Posterior vena cava (tissue), 2 donors: ENCODE measurements around the gene SULT6B1. TPM values are rescaled to one million over a fixed set of nuclear protein-coding genes. Genes with fewer than 3 reads are reported as not detected.
"Not testable (repeated sequence)": the region's sequence is repeated elsewhere in the genome, so short reads cannot be mapped to it uniquely, and the experiment has no call there.

Experiments used
- DNase-seq: peaks from one replicate; pipeline ENCODE4 v3.0.0-alpha.2; 2020; ENCODE audit warnings: low spot score
- intact Hi-C, 2 donors: fragments of 100-400 bp; cut with DNase I; formaldehyde crosslinking; loops; one replicate each; pipeline versions ENCODE4 v1.14.1 to v1.14.2; 2022 to 2023
- long read RNA-seq, 2 donors: library from polyadenylated mRNA; unstranded; transcript quantifications; one replicate each; pipeline ENCODE4 v2.0.0, GENCODE V29; 2020 to 2021
- total RNA-seq, 2 donors: library from RNA; stranded (reverse); fragmentation: NEBNext Ultra II Directional; extraction: Animal tissue kit (Norgen Biotek cat#: 25700); gene quantifications; one replicate each; pipeline ENCODE4 v1.2.1, GENCODE V29; 2021
- donor health status: DM: yes; HTN: yes; CAD: no.
- donor health status: DM: yes; HTN: yes; CAD: no.

The SULT6B1 gene, protein sequence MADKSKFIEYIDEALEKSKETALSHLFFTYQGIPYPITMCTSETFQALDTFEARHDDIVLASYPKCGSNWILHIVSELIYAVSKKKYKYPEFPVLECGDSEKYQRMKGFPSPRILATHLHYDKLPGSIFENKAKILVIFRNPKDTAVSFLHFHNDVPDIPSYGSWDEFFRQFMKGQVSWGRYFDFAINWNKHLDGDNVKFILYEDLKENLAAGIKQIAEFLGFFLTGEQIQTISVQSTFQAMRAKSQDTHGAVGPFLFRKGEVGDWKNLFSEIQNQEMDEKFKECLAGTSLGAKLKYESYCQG
- total RNA-seq: not detected
- long read RNA-seq, donor 1: 0 reads
- long read RNA-seq, donor 2: 0 reads

DNA sequence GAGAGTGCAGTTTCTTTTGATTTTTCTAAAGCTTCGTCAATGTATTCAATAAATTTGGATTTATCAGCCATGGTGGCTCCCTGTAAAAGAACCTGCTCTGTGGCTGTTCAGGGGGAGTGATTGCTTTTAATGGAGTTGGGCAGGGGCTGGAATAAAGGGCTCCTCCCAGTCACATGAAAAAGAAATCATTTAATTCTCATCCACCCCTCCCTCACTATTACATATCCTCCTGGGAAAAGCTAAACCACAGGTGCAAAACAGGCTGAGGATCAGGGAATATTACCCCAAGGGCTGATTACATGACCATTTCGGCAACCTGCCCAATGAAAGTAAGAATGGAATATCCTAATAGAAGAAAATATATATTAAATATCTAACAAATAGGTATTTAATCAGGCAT is at the start of gene SULT6B1:
SULT6B1 (minus strand) TSS at position 101 of the 400 bp plus-strand sequence; CDS start at position 71, 30 bp downstream.
- no peak for DNase-seq
- intact Hi-C loops: no loop called here

DNA sequence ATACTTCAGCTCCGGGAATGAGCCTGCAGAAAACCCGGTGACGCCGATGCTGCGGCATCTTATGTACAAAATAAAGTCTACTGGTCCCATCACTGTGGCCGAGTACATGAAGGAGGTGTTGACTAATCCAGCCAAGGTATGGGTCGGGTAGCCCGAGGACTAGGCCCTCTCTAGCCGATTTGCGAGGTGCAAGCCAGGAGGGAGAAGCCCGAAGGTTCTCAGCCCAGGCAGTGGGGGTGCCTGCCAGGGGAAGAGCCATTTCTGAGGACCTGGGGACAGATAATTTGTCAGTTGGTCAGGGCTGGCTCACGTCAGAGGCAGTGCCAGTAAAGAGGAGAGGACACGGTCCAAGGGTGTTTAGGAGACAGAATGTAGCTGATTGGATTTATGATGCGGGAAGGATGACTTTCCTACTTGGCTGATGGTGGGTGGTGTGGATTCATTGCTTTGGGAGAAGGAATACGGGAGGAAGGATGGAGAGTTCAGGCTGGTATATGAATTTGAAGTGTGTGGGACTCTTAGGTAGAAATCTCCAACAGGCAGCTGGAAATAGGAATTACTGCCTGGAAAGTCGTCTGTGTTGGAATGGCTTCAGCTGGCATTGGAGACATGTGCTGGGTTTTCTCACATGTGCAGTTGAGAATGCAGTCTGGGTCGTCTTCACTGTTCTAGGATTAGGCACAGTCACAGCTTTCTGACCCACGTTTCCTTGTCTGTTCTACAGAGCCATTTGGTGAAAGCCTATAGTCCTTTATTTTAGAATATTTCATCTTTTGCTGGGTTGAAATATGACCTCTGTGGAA is 43.9 kb upstream of the SULT6B1 start:
- intact Hi-C loops: no loop called here
- DNase-seq: no peak

DNA sequence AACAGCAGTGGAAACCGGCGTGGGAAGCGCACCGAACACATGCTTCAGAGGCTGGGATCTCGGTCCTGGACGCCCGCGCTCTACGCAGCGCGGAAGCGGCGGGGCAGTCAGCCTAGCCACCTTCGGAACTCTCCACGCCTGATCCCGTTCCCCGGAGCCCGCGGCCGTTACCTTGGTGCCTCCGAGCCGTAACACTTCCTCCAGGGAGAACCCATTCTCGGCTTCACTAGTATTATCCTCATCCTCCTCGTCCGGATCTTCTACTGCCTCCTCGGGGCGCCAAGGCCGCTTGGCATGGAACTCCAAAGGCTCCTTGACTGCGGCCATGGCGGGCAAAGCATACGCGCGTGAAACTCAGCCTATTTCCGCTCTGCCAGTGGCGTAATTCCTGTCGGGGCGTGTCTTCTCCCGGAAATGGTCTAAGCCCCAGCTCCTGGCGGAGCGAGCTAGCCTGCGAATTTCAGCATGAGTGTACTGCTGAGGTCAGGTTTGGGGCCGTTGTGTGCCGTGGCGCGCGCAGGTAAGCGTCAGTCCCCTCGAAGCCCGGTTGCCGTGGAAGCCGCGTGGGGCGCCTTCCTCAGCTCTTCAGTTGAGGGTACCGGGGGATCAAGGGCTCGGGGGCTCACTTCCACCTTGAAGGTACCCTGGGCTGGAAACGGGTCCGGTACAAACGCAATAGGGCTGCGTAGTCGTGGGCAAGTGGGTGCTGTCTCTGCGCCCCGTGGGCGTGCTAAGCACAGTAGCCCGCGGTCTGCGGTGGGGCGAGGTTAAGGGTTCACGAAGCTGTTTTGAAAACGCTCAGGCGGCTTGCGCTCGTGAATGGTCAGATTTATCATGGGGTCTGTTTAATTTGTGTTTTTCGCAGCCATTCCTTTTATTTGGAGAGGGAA is 43.0 kb upstream of the SULT6B1 start, which contains the start of the genes CEBPZ and NDUFAF7:
CEBPZ (minus strand) TSS at position 356 of the 890 bp plus-strand sequence; CDS start at position 327, 29 bp downstream.
NDUFAF7 (plus strand) TSS at position 418 of the 890 bp plus-strand sequence; CDS start at position 466, 48 bp downstream.
- intact Hi-C loops: no loop called here

DNA sequence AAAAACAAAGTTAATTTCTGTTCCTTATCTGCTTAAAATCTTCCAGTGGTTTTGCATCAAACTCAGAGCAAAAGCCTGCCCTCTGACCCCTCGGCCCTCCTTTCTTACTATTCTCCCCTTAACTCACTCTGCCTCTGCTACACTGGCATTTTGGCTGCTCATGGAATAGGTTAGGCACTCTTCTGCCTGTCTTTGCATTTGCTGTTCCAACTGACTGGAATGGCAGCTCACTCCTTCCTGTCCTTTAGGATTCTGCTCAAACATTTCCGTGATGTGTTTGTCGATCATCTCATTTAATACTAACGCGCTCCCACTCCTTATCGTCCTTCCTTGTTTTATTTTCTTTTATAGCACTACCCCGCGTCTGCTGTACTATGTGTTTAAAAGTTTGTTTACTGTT is 42.1 kb upstream of the SULT6B1 start:
- no peak for DNase-seq
- intact Hi-C loops: no loop called here

More for the DNA sequence above, 43.0 kb upstream of the SULT6B1 start, which contains the start of the genes CEBPZ and NDUFAF7:
- peak; percentile 98 for DNase-seq

DNA sequence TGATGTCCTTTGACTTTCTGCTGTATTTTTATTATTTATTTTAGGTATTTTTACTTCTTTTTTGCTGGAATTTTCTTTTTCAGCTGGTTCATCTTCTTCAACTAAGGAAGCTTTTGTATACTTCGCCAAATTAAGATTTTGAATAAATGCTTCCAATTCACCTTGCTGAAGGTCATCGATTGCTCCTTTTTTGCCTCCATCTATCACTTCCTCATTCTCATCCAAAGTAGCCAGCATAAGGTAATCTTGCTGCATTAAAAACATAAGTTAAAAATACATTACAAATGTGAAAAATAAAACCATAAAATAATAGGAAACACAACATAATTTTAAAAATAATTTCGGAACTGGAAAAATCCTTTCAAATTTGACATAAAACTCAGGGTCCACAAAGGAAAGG is 40.3 kb upstream of the SULT6B1 start:
- intact Hi-C loops: no loop called here
- DNase-seq: no peak

DNA sequence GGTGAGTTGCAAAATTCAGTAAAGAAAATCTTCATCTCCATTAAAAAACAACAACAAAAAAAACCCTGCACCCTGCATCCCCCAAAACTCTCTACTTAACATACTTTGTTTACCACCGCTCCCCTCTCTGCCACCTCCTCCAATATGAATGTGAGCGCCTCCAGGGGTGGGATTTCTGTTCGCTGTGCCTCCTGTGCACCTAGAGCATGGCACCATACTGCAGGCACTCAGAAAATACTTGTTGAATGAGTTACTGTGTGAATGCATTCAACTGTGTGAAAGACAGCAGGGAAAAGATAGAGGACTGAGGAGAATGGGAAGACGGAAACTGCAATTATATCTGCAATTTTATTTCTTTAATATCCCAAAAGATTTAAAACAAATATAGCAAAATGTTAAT is 38.4 kb upstream of the SULT6B1 start:
- DNase-seq: no peak
- intact Hi-C loops: no loop called here

DNA sequence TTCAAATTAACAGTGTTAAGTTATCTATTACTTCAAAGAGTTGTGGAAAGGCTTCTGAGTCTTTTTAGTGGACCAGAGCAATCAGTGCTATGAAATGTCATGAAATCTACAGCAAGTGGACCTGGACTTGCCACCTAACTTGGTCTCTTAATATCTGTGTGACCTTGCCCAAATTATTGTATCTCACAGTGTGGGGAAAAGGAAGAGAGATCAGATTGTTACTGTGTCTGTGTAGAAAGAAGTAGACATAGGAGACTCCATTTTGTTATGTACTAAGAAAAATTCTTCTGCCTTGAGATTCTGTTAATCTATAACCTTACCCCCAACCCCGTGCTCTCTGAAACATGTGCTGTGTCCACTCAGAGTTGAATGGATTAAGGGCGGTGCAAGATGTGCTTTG is 36.7 kb upstream of the SULT6B1 start:
- DNase-seq, intact Hi-C loops: not testable (repeated sequence)

DNA sequence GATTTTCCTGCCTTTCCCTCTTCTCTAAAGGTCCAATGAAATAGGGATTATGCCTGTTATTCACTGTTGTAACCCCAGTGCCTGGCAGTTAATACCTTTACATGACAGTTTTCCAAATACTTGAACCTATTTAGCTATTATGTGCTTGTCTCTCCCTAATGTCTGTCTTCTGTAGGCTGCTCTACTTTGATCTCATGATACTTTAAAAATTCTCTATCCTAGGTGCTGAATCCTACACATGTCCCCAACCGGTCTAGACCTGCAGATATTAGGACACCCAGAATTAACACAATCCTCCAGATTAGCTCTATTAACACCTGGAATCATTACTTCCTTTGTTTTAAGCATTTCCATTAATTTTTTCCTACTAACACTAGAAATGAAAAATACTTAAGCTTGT is 35.6 kb upstream of the SULT6B1 start:
- intact Hi-C loops: no loop called here
- no peak for DNase-seq

DNA sequence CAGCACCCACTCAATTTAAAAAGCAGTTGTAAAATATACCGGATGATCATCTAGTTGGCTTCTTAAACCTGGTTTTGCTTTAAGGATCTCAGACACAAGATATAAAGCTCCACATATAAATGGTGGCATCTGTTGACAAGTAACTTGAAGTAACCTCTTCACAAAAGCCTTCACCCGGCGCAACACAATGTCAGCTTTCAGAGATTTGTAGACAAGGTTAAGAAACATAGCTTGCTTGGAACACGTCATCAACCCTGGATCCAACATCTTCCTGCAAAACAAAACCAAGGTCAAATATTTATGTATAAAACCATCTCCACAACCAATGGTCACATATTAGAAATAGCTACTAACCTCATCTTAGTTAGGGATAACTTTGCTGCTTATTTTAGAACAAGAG is 34.7 kb upstream of the SULT6B1 start:
- DNase-seq: no peak
- intact Hi-C loops: no loop called here

DNA sequence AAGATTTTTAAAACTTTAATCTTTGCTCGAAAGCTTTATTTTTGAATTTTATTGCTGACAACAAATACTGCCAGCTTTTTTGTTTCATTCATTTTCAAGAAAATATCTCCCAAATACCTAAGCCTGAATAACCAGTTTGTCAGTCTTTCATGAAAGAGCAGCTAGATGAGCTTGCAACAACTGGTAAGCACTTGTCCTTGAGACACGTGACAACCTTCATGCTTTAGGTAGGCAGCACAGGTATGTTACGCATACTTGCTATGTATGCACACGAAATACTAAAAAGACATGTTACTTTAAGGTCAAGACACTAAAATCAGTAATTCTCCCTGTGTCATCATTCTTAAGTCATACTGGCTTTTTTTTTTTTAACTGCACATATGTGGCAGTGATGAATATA is 30.6 kb upstream of the SULT6B1 start:
- intact Hi-C loops: no loop called here
- DNase-seq: no peak

DNA sequence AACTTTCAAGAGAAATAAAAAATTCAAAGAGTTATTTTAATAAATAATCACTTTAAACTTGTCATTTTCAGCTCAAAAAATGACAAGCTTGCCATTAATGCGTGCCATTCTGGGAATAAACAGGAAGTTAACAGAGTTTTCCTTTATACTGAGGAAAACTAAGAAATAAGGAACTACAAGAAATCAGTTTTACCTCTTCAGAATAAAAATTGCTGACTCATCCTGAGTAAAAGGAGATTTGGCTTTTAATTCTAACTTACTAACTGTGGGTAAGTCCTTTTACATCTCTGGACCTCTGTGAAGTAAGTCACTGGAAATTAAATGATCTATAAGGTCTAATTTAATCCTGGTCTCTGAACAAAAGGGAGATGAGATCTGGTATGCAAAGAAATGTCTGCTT is 26.8 kb upstream of the SULT6B1 start:
- intact Hi-C loops: no loop called here

DNA sequence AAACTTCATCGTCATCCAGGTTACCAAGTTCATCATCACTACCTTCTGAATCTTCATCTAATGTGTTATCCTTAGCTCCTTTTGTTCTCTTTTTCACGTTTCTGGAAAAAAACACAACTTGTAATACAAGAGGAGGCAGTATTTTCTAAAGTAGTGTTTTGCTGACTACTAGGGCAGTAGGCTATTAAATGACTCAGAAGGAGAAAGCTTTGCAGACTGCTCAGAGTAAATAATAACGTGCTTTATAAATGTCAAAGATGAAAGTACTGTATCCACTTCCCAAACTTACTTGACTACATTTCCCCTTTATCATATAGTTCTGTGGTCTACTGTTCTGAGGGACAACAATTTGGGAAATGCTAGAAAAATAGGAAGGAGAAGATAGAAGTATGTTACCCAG is 23.5 kb upstream of the SULT6B1 start:
- no peak for DNase-seq
- intact Hi-C loops: no loop called here

More for the DNA sequence above, 26.8 kb upstream of the SULT6B1 start:
- DNase-seq: no peak

DNA sequence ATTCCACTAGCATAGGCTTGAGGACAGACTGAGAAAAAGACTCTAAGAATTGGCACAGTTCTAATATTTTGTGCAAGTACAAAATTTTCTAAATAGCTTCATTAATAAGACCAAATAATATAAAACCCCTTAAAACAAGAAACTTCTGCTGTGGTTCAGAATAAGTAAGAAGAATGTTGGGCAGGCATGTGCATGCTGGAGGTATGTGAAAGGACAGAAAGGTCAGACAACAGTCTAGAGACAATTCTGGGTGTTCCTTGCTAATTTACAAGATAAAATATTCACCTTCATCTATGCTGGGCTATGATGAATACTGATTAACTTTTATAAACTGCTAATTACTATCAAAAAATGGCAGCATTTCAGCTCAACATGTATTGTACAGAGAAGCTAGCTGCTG is 22.7 kb upstream of the SULT6B1 start:
- DNase-seq: no peak
- intact Hi-C loops: no loop called here

DNA sequence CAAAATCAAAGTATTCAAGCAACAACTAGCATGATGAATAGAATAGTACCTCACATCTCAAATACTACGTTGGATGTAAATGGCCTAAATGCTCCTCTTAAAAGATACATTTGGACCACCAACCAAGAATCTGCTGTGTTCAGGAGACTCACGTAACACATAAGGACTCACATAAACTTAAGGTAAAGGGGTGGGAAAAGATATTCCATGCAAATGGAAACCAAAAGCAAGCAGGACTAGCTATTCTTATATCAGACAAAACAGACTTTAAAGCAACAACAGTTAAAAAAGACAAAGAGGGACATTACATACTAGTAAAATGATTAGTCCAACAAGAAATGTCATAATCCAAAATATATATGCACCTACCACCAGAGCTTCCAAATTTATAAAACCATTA is 18.3 kb upstream of the SULT6B1 start:
- DNase-seq, intact Hi-C loops: not testable (repeated sequence)

DNA sequence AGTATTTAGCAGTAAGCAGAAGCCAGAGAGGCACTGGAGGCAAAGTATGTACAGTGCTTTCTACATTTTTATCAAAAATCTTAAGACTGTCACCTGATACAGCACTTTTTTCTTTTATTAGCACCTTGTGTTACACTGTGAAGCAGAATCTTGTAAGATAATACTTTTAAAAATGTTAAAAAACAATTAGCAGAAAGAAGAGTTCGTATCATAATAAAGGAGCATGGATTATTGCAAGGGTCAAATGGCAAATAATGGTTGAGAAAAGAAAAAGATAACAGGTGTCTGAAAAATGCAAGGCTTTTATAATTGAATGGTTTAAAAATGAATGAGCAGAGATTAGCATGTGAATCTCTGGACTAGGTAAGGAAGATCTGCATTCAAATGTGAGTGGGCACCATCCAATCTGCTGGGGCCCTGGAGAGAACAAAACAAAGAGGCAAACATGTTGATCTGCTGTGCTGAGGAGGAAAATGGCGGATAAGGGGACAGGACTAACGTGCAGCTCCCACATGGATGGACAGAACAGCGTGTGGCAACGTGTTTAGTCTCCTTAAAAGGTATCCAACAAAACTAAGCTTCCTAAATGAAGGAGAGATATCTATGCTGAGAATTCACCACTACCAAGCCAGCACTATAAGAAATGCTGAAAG is 17.3 kb upstream of the SULT6B1 start:
- intact Hi-C loops: no loop called here
- no peak for DNase-seq

DNA sequence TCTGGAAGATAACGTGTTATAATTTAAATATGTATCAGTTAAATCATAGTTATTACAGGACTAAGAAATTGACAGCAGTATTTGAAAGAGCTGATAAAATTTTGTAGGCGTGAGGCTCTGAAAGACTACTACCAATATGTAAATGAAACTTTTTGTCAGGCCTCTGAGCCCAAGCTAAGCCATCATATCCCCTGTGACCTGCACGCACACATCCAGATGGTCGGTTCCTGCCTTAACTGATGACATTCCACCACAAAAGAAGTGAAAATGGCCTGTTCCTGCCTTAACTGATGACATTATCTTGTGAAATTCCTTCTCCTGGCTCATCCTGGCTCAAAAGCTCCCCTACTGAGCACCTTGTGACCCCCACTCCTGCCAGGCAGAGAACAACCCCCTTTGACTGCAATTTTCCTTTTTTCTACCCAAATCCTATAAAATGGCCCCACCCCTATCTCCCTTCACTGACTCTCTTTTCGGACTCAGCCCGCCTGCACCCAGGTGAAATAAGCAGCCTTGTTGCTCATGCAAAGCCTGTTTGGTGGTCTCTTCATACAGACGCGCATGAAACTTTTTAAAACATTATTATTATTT is 16.7 kb upstream of the SULT6B1 start:
- DNase-seq, intact Hi-C loops: not testable (repeated sequence)

DNA sequence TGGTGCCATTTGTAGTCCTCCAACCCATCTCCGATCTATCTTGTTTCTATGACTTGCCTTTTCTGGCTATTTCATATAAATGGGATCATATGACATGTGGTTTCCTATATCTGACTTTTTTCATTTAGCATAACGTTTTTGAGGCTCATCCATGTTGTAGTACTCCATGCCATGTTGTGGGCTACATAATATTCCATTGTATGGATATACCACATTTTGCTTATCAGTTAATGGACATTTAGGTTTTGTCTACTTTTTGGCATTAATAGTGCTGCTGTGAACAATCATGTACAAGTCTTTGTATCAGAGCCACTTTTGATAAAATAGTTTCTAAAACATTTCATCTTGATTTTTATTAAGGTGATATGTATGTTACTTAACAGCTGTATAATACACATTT is 15.2 kb upstream of the SULT6B1 start:
- DNase-seq: no peak
- intact Hi-C loops: no loop called here

DNA sequence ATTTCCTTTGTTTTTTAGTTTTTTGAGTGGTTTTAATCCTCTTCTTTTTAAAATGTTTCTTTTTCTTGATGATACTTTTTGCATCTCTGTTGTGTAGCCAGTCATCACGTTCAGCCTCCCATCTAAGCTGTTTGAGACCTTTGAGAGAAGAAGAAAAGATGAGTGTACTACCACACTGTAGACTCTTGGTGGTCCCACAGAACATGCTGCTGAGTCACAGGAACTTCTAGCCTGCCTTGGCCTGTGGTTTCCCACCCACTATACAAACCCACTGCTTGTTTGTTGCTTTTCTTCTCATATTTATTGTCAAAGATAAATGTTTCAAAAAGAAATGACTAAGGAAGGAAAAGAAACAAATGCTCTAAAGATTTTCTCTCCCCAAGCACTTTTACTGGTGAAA is 13.3 kb upstream of the SULT6B1 start:
- DNase-seq: no peak
- intact Hi-C loops: no loop called here

DNA sequence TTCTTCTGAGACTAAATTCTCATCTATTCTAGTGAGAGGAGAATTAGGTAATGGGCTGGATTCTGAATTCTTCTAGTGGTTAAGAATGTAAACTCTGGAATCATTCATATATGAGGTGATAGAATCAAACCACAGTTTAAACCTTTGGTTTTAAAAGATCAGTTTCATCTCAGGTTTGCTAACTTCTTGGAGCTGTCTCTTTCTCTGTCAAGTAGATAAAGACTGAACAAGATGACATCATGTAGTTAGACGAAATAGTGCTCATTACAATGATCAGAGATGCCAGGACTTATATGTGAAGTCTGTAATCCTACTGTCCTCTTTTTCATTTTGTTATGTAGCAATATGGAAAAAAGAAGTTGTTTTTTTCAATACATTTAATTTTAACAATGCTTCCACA is 12.7 kb upstream of the SULT6B1 start:
- intact Hi-C loops: no loop called here
- no peak for DNase-seq
